Uterus (tissue), 2 donors: ENCODE results near the gene SORBS1.

Experiments used
- POLR2A ChIP-seq, 2 donors: fragments of 450-650 bp; IDR thresholded peaks; one replicate each; pipeline ENCODE4 v1.6.1; 2016; ENCODE audit warnings: antibody characterized with exemption in 2 of 2, mild to moderate bottlenecking in 1 of 2, moderate library complexity in 1 of 2
- TF ChIP-seq, protein P1 (sequence below), 4 experiments: fragments of 200-600 bp in 2 of 4; fragments of 450-650 bp in 2 of 4; sonication (generic) in 2 of 4; IDR thresholded peaks; one replicate each; pipeline ENCODE4 v1.5.1; 2016 to 2019; ENCODE audit warnings: antibody characterized with exemption in 4 of 4, mild to moderate bottlenecking in 2 of 4, moderate library complexity in 1 of 4

DNA sequence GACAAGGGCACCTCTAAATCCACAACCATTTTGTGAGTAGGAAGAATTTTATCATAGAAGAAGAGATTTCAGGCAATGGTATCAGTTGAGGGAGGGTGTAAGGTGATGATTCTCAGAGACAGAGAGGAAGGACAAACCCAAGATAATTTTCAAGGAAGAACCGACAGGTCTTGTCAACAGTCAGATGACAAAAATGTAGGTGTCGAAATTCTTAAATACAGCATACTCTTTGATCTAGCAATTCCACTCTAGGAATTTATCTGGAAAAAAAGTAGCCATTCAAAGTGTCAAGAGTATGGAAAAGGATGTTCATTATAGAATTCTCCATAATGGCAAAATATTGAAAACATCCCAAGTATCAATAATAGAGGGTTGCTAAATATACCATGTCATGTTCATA is 256.2 kb downstream of the SORBS1 start:
- TF ChIP-seq, protein P1, sequence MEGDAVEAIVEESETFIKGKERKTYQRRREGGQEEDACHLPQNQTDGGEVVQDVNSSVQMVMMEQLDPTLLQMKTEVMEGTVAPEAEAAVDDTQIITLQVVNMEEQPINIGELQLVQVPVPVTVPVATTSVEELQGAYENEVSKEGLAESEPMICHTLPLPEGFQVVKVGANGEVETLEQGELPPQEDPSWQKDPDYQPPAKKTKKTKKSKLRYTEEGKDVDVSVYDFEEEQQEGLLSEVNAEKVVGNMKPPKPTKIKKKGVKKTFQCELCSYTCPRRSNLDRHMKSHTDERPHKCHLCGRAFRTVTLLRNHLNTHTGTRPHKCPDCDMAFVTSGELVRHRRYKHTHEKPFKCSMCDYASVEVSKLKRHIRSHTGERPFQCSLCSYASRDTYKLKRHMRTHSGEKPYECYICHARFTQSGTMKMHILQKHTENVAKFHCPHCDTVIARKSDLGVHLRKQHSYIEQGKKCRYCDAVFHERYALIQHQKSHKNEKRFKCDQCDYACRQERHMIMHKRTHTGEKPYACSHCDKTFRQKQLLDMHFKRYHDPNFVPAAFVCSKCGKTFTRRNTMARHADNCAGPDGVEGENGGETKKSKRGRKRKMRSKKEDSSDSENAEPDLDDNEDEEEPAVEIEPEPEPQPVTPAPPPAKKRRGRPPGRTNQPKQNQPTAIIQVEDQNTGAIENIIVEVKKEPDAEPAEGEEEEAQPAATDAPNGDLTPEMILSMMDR (IDR thresholded peaks at IDR 0.05) = no peak
- no peak for TF ChIP-seq POLR2A (IDR thresholded peaks at IDR 0.05)
